22Rv1 (cell line): ENCODE measurements around the gene USP17L29.
"Not testable (repeated sequence)": the region's sequence is repeated elsewhere in the genome, so short reads cannot be mapped to it uniquely, and the experiment has no call there.

ENCODE experiments used
- ZFX ChIP-seq: fragments of 450-650 bp; IDR thresholded peaks from 2 replicates; pipeline ENCODE4 v1.6.1; 2017; ENCODE audit warnings: antibody characterized with exemption, borderline replicate concordance
- TF ChIP-seq, protein P1 (sequence below): fragments of 450-650 bp; IDR thresholded peaks from 2 replicates; pipeline ENCODE4 v1.5.1; 2017; ENCODE audit warnings: mild to moderate bottlenecking

DNA sequence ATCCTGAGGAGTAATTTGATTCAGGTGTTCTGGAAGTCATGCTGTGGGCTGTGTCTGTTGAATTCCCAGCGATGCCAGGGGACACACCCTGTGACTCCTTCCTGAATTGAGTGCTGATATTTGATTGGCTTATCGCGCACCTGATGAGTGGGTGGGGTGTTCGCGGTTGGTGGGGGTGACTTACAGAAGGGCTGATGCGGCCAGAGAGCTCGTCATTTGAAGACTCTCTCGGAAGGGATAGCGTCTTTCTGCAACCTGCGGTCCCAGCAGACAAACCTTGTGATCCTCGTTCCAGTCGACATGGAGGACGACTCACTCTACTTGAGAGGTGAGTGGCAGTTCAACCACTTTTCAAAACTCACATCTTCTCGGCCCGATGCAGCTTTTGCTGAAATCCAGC lies 23.8 kb upstream of the USP17L29 start, which contains the start of gene USP17L25:
- TF ChIP-seq, protein P1, sequence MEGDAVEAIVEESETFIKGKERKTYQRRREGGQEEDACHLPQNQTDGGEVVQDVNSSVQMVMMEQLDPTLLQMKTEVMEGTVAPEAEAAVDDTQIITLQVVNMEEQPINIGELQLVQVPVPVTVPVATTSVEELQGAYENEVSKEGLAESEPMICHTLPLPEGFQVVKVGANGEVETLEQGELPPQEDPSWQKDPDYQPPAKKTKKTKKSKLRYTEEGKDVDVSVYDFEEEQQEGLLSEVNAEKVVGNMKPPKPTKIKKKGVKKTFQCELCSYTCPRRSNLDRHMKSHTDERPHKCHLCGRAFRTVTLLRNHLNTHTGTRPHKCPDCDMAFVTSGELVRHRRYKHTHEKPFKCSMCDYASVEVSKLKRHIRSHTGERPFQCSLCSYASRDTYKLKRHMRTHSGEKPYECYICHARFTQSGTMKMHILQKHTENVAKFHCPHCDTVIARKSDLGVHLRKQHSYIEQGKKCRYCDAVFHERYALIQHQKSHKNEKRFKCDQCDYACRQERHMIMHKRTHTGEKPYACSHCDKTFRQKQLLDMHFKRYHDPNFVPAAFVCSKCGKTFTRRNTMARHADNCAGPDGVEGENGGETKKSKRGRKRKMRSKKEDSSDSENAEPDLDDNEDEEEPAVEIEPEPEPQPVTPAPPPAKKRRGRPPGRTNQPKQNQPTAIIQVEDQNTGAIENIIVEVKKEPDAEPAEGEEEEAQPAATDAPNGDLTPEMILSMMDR, result not testable (repeated sequence)
- not testable (repeated sequence) for TF ChIP-seq ZFX
